Body of pancreas (tissue), 4 donors: ENCODE results near the gene KRT83.

Experiments used
- POLR2A ChIP-seq, 3 donors: fragments of 450-650 bp; IDR thresholded peaks; one replicate each; pipeline ENCODE4 v1.6.1; 2016; ENCODE audit warnings: antibody characterized with exemption in 3 of 3, mild to moderate bottlenecking in 2 of 3
- TF ChIP-seq, protein P1 (sequence below), 7 experiments: fragments of 450-650 bp in 4 of 7; fragments of 200-600 bp in 3 of 7; sonication (generic) in 3 of 7; IDR thresholded peaks; one replicate each; pipeline ENCODE4 v1.5.1; 2016 to 2019; ENCODE audit warnings: antibody characterized with exemption in 7 of 7

DNA sequence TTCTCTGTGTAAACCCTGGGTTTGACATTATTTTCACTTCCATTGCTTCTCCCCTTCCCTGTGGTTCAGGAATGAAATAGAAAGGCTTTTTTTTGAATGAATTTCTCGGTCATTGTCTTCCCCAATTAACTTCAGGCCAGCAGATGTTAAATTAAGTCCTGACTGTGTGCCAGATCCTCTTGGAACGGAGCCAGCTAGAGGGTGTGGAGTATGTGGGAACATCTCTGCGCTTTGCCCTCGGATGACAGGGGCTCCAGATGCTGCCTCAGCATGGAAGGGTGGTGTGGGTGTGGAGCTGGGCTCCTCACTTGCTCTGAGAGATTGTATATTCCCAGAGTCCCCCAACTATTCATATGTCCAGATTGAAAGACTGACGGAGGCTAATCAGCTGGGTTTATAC lies 33.0 kb upstream of the KRT83 start:
- TF ChIP-seq POLR2A (IDR thresholded peaks at IDR 0.05) = no peak
- TF ChIP-seq, protein P1, sequence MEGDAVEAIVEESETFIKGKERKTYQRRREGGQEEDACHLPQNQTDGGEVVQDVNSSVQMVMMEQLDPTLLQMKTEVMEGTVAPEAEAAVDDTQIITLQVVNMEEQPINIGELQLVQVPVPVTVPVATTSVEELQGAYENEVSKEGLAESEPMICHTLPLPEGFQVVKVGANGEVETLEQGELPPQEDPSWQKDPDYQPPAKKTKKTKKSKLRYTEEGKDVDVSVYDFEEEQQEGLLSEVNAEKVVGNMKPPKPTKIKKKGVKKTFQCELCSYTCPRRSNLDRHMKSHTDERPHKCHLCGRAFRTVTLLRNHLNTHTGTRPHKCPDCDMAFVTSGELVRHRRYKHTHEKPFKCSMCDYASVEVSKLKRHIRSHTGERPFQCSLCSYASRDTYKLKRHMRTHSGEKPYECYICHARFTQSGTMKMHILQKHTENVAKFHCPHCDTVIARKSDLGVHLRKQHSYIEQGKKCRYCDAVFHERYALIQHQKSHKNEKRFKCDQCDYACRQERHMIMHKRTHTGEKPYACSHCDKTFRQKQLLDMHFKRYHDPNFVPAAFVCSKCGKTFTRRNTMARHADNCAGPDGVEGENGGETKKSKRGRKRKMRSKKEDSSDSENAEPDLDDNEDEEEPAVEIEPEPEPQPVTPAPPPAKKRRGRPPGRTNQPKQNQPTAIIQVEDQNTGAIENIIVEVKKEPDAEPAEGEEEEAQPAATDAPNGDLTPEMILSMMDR (IDR thresholded peaks at IDR 0.05) = no peak
